HUES48 (cell line): Measurements from ENCODE around the gene VBP1.
A peak's percentile ranks its signal among the peaks of the same experiment; 100 is the strongest.
"Not testable (repeated sequence)": the region's sequence is repeated elsewhere in the genome, so short reads cannot be mapped to it uniquely, and the experiment has no call there.

Experiments used
- H3K27ac ChIP-seq: one replicate; pipeline ENCODE4 v1.7.0; 2013; ENCODE audit warnings: low read depth, low read length, inconsistent platforms
- H3K27me3 ChIP-seq: 2 replicates; pipeline ENCODE4 v1.6.1; 2013; ENCODE audit warnings: mild to moderate bottlenecking, low read length; ENCODE audit not compliant: control insufficient read depth, insufficient read depth
- H3K36me3 ChIP-seq: 2 replicates; pipeline ENCODE4 v1.6.1; 2013; ENCODE audit warnings: low read length; ENCODE audit not compliant: control insufficient read depth, insufficient read depth
- H3K4me1 ChIP-seq: 2 replicates; pipeline ENCODE4 v1.6.1; 2013; ENCODE audit warnings: mild to moderate bottlenecking, low read length; ENCODE audit not compliant: control insufficient read depth, insufficient read depth
- H3K4me3 ChIP-seq: 2 replicates; pipeline ENCODE4 v1.5.1; 2013; ENCODE audit warnings: mild to moderate bottlenecking, low read depth, low read length
- H3K9ac ChIP-seq: 2 replicates; pipeline ENCODE4 v1.6.1; 2013; ENCODE audit warnings: mild to moderate bottlenecking, low read depth, low read length, moderate library complexity
- H3K9me3 ChIP-seq: 2 replicates; pipeline ENCODE4 v1.6.1; 2013; ENCODE audit warnings: low read length; ENCODE audit not compliant: control insufficient read depth, insufficient read depth

The VBP1 gene

DNA sequence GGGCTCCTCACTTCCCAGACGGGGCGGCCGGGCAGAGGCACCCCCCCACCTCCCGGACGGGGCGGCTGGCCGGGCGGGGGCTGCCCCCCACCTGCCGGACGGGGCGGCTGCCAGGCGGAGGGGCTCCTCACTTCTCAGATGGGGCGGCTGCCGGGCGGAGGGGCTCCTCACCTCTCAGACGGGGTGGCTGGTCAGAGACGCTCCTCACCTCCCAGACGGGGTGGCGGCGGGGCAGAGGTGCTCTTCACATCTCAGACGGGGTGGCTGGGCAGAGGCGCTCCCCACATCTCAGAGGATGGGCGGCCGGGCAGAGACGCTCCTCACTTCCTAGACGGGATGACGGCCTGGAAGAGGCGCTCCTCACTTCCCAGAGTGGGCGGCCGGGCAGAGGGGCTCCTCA lies 7.5 kb downstream of the VBP1 start:
- H3K27ac ChIP-seq, H3K4me3 ChIP-seq, H3K4me1 ChIP-seq, H3K9ac ChIP-seq, H3K27me3 ChIP-seq: not testable (repeated sequence)
- Histone ChIP-seq H3K36me3 (peaks cover 58% of the 10 kb centered on the region), H3K9me3 (peaks cover 60% of the 10 kb centered on the region)

DNA sequence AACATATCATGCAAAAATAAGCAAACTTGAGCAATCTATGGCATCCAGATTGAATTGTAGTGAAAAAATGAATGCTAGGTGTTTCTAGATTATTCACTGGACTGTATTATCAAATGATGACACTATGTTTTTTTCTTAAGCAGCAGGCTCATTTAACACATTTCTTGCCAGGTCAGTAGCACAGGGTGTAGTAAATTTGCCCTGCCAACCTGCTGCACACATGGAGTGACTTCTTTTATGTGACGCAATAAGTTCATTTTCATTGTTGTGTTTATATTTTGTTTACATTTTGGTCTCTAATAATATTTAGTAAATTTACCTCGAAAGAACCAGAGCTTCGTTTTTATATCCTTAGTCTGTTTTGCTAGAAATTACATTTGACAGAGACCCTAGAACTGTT lies 9.5 kb downstream of the VBP1 start:
- H3K36me3 ChIP-seq = peaks cover 64% of the 10 kb centered on the region
- peaks cover 56% of the 10 kb centered on the region for H3K9me3 ChIP-seq
- no peak overlapping the region for H3K9ac ChIP-seq
- no peaks in the 10 kb centered on the region for H3K4me1 ChIP-seq
- H3K27me3 ChIP-seq = no peaks in the 10 kb centered on the region
- H3K4me3 ChIP-seq = no peak overlapping the region
- no peak overlapping the region for H3K27ac ChIP-seq

DNA sequence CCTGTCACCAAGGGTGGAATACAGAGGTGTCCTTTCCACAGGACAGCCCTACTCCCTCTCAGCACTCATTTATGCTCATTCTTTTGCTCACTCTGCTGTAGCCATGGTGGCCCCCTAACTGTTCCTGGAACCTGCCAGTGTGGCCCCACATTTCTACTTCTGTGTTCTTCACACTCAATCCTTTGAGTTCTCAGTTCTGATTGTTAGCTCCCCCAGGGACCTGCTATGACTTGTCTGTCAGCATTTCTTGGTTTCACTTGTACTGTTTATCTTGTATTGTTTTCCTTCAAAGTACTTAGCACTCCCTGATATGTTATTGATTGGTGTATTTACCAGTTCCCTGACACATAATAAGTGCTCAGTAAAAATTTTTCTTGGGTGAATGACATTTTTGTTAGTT lies 14.9 kb downstream of the VBP1 start:
- peaks cover 58% of the 10 kb centered on the region for H3K9me3 ChIP-seq
- H3K4me1 ChIP-seq = no peaks in the 10 kb centered on the region
- no peak overlapping the region for H3K4me3 ChIP-seq
- H3K36me3 ChIP-seq = peaks cover 66% of the 10 kb centered on the region
- no peaks in the 10 kb centered on the region for H3K27me3 ChIP-seq
- H3K9ac ChIP-seq = no peak overlapping the region
- H3K27ac ChIP-seq = no peak overlapping the region

DNA sequence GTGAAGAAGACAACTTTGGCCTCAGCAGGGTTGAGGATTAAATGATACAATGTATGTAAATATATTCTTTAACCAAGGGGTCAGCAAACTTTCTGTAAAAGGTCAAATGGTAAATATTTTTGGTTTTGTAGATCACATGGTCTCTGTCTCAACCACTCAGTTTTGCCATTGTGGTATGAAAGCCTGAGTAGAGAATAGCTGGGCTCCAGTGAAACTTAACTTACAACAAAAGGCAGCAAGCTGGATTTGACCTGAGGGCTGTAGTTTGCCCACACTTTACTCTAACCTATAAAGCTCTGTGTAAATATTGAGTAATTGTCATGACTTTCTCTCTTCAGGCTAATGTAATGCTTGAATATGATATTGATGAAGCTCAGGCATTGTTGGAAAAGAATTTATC lies 19.6 kb downstream of the VBP1 start:
- Histone ChIP-seq H3K36me3 (peaks cover 63% of the 10 kb centered on the region), H3K9me3 (peaks cover 58% of the 10 kb centered on the region)

DNA sequence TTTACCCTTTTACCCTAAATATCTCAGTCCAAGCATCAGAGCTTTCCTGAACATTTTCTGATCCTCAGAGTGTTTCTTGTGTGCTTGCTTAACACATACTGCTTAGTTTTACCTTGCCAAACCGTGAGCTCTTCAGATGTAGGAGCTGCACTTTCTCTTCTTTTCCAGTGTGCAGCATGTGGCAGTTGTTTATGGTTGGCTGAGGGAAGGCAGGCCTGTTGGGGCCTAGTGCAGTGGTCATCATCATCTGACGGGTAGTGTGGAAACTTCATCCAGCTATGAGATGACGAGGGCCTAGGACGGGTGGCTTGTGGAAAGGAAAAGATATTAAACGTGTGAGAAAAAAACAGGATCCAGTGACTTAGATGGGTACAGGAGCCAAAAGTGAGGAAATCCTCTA lies 21.5 kb downstream of the VBP1 start:
- peaks cover 55% of the 10 kb centered on the region for H3K9me3 ChIP-seq
- no peak overlapping the region for H3K9ac ChIP-seq
- no peak overlapping the region for H3K4me3 ChIP-seq
- H3K27me3 ChIP-seq = no peaks in the 10 kb centered on the region
- no peaks in the 10 kb centered on the region for H3K4me1 ChIP-seq
- peaks cover 46% of the 10 kb centered on the region for H3K36me3 ChIP-seq
- no peak overlapping the region for H3K27ac ChIP-seq

More for the DNA sequence above, 19.6 kb downstream of the VBP1 start:
- no peak overlapping the region for H3K9ac ChIP-seq
- no peaks in the 10 kb centered on the region for H3K27me3 ChIP-seq
- no peaks in the 10 kb centered on the region for H3K4me1 ChIP-seq
- no peak overlapping the region for H3K4me3 ChIP-seq
- no peak overlapping the region for H3K27ac ChIP-seq

DNA sequence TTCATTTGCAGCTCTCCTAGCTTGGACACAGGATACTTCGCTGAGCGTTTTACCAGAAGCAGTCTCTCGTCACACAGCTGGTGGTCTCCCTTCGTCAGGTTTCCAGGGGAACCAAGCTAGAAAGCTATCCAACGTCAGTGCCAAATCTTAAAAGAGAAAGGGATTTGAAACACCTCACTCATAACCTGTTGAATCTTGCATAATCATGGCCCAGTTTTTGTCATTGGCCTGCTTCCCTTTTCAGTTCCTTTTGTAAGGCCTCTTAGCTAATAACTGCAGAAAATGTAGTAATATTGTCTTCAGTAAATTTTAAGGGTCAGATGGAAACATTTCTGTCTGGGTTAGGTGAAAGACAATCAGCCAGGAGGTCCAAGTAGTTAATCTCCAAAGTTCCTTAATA lies 26.0 kb downstream of the VBP1 start:
- no peak overlapping the region for H3K4me3 ChIP-seq
- H3K36me3 ChIP-seq = peaks cover 24% of the 10 kb centered on the region
- H3K4me1 ChIP-seq = no peaks in the 10 kb centered on the region
- no peaks in the 10 kb centered on the region for H3K27me3 ChIP-seq
- H3K9ac ChIP-seq = no peak overlapping the region
- no peak overlapping the region for H3K27ac ChIP-seq
- H3K9me3 ChIP-seq = peaks cover 53% of the 10 kb centered on the region

DNA sequence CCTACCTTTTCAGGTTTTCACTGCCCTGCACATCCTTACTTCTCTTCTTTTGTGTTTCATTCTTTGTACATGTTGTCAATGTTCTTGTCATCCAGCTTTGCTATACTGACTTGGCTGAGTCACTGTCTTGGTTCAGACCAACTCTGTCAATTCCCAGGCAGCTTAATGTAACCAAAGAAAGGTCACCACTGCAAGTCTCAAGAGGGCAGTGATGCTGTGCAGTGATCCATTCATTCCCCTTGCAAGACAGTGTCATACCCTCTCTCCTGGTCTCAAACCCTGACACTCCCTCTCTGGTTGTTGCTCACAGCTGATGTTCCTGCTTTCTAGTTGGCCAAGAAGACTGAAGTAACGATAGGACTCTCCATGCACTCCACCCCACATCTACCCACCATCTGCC lies 30.5 kb downstream of the VBP1 start:
- H3K27ac ChIP-seq = no peak overlapping the region
- H3K9ac ChIP-seq = no peak overlapping the region
- no peaks in the 10 kb centered on the region; the same call in 1 of the 2 replicates for H3K4me1 ChIP-seq
- H3K4me3 ChIP-seq = no peak overlapping the region
- no peaks in the 10 kb centered on the region for H3K36me3 ChIP-seq
- peaks cover 37% of the 10 kb centered on the region for H3K9me3 ChIP-seq
- no peaks in the 10 kb centered on the region for H3K27me3 ChIP-seq

DNA sequence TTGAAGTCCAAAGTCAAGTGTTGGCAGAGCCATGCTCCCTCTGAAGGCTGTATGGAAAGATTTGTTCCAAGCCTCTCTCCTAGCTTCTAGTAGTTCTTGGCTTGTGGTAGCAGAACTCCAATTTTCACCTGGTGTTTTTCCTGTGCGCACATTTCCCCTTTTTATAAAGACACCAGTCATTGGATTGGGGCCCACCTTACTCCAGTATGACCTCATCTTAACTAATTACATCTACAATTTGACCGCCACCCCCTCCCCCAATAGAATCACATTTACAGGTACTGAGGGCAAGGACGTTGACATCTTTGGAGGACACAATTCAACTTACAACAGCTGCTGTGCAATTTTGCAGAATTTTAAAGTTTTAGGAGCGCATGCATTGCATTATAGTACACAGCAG lies 31.2 kb downstream of the VBP1 start:
- no peaks in the 10 kb centered on the region for H3K27me3 ChIP-seq
- H3K27ac ChIP-seq = no peak overlapping the region
- H3K4me1 ChIP-seq = no peaks in the 10 kb centered on the region; the same call in 1 of the 2 replicates
- no peaks in the 10 kb centered on the region for H3K36me3 ChIP-seq
- H3K9ac ChIP-seq = no peak overlapping the region
- peaks cover 35% of the 10 kb centered on the region for H3K9me3 ChIP-seq
- no peak overlapping the region for H3K4me3 ChIP-seq

DNA sequence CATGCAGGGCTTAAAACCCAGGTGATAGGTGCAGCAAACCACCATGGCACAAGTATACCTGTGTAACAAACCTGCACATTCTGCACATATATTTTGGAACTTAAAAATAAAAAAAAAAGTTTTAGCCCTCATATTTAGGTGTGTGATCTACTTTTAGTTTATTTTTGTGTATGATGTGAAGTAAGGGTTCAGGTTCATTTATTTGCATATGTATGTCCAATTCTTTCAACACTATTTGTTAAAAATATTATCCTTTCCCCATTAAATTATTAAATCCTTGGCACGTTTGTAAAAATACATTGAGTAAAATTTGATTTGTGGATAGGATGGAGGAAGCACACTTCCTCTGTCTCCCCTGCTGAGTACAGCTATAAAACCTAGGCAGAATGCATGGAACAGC lies 35.1 kb downstream of the VBP1 start:
- Histone ChIP-seq H3K4me1 (no peaks in the 10 kb centered on the region; the same call in 1 of the 2 replicates), H3K27me3 (no peaks in the 10 kb centered on the region), H3K9me3 (peaks cover 23% of the 10 kb centered on the region; the same call in 1 of the 2 replicates)

DNA sequence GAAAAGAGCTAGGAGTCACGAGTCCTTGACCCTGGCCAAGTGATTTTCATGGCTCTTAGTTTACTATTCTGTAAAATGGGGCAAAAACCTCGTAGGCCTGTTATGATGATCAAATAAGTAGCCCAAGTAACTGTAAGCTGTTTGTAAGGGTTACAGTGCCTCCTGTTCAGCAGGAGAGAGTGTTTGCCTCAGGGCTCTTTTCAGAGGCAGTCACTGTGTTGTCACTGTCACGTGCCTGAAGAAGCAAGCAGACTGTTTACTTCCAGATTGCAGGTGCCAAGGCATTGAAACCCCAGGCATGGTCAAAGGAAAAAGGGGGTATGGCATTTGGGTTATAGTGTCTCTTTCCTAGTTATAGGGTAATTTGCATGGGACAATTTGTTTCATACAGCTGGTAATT lies 43.5 kb downstream of the VBP1 start:
- no peak overlapping the region for H3K4me3 ChIP-seq
- peaks cover 38% of the 10 kb centered on the region for H3K9me3 ChIP-seq
- H3K27ac ChIP-seq = no peak overlapping the region
- H3K36me3 ChIP-seq = no peaks in the 10 kb centered on the region
- H3K4me1 ChIP-seq = no peaks in the 10 kb centered on the region; the same call in 1 of the 2 replicates
- no peak overlapping the region for H3K9ac ChIP-seq
- H3K27me3 ChIP-seq = no peaks in the 10 kb centered on the region

More for the DNA sequence above, 35.1 kb downstream of the VBP1 start:
- H3K9ac ChIP-seq = no peak overlapping the region
- H3K4me3 ChIP-seq = no peak overlapping the region
- H3K36me3 ChIP-seq = no peaks in the 10 kb centered on the region
- H3K27ac ChIP-seq = no peak overlapping the region

DNA sequence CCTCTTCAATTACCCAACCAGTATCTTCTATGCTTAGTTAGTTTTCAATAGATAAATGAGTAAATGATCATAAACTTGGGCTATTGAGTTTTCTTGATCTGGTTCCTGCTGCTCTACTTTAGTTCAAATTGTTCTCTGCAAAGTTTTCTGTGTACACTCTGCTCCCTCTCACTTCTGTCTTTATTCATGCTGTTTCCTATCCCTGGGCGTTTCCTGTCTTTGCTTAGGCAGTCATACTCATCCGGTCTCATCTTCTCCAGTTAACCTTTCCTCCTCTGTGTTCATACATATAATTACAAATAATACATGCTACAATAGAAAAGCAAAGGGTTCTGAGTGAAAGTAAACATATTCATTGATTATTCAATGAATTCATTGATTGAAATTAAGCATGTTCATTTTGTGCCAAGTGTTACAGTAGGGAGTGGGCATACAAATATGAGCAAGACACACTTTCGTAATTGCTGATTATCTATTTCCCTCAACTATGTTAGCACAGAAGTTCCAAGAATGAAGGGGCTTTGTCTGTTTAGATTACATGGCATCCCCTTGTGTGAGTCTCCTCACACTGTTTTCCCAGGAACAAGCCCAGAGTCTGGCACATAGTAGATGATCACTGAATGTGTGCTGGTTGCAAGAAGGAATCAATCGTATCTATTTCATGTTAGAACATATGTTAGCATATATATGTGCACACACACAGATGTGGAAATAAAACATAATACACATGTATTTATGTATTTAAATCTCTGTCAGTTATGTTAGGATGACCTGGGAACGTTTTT lies 46.9 kb downstream of the VBP1 start:
- Histone ChIP-seq H3K36me3 (no peaks in the 10 kb centered on the region), H3K27ac (no peak overlapping the region), H3K9me3 (peaks cover 49% of the 10 kb centered on the region), H3K4me3 (peak overlapping the region; percentile 69), H3K27me3 (no peaks in the 10 kb centered on the region), H3K4me1 (no peaks in the 10 kb centered on the region; the same call in 1 of the 2 replicates), H3K9ac (no peak overlapping the region)
